GM21786 (cell line): ENCODE results near the gene SDHAF3.
A peak's percentile ranks its signal among the peaks of the same experiment; 100 is the strongest.
"Not testable (repeated sequence)": the region's sequence is repeated elsewhere in the genome, so short reads cannot be mapped to it uniquely, and the experiment has no call there.

Experiments used
- ATAC-seq: cut with Tn5 transposase; IDR thresholded peaks from one replicate; pipeline ENCODE4 v1.9.1; 2021; ENCODE audit not compliant: unreplicated experiment

Gene SDHAF3

GRCh38 chr7:97117372-97118188 is at the start of gene SDHAF3:
SDHAF3 (plus strand) TSS chr7:97117698; CDS start chr7:97117724, 26 bp downstream.
- peak; percentile 91 for ATAC-seq

- ATAC-seq: not testable (repeated sequence)
Observed at GRCh38 chr7:97072025-97072424, 45.5 kb upstream of the SDHAF3 start.

GRCh38 chr7:97075928-97076327 is 41.6 kb upstream of the SDHAF3 start:
- no peak for ATAC-seq

- peak; percentile 81 for ATAC-seq
Observed at GRCh38 chr7:97078023-97078969, 39.2 kb upstream of the SDHAF3 start.

GRCh38 chr7:97079300-97079699 is 38.2 kb upstream of the SDHAF3 start:
- no peak for ATAC-seq

GRCh38 chr7:97081521-97082300 is 35.8 kb upstream of the SDHAF3 start:
- ATAC-seq: no peak

- no peak for ATAC-seq
Observed at GRCh38 chr7:97088364-97088763, 29.1 kb upstream of the SDHAF3 start.

GRCh38 chr7:97089771-97090170 is 27.7 kb upstream of the SDHAF3 start:
- ATAC-seq: no peak

- no peak for ATAC-seq
Observed at GRCh38 chr7:97090761-97091353, 26.6 kb upstream of the SDHAF3 start.

- no peak for ATAC-seq
Observed at GRCh38 chr7:97094284-97094930, 23.1 kb upstream of the SDHAF3 start.

GRCh38 chr7:97096037-97096436 is 21.5 kb upstream of the SDHAF3 start:
- no peak for ATAC-seq

GRCh38 chr7:97096661-97097060 is 20.8 kb upstream of the SDHAF3 start:
- ATAC-seq: no peak

GRCh38 chr7:97104719-97105238 is 12.7 kb upstream of the SDHAF3 start:
- ATAC-seq: peak; percentile 94

GRCh38 chr7:97107192-97107800 is 10.2 kb upstream of the SDHAF3 start:
- ATAC-seq: no peak

GRCh38 chr7:97116308-97116707 is 1.2 kb upstream of the SDHAF3 start:
- ATAC-seq: peak; percentile 19

- ATAC-seq: no peak
Observed at GRCh38 chr7:97117035-97117371, 495 bp upstream of the SDHAF3 start.

GRCh38 chr7:97118306-97118917 is 914 bp downstream of the SDHAF3 start:
- ATAC-seq: no peak

GRCh38 chr7:97119747-97120146 is 2.2 kb downstream of the SDHAF3 start:
- no peak for ATAC-seq
